H9 (cell line): ENCODE measurements around the gene TMPRSS11A. TPM values are rescaled to one million over a fixed set of nuclear protein-coding genes. Genes with fewer than 3 reads are reported as not detected.

Experiments
- DNase-seq: peaks from one replicate; pipeline ENCODE4 v3.0.0-alpha.2; 2017
- H2AFZ ChIP-seq: one replicate; pipeline ENCODE4 v1.6.1; 2013; ENCODE audit warnings: mild to moderate bottlenecking, low read length, control low read depth, moderate library complexity
- H2AK5ac ChIP-seq: 2 replicates; pipeline ENCODE4 v1.6.1; 2013; ENCODE audit warnings: low read length, control low read depth, mixed read lengths; ENCODE audit not compliant: insufficient read length
- H2BK120ac ChIP-seq: one replicate; pipeline ENCODE4 v1.6.1; 2013; ENCODE audit warnings: low read depth, mild to moderate bottlenecking, low read length, control low read depth, inconsistent platforms; ENCODE audit not compliant: poor library complexity, severe bottlenecking
- H2BK12ac ChIP-seq: 2 replicates; pipeline ENCODE4 v1.6.1; 2013; ENCODE audit warnings: low read length, control low read depth, mixed read lengths, low read depth; ENCODE audit not compliant: insufficient read length
- H2BK15ac ChIP-seq: 2 replicates; pipeline ENCODE4 v1.6.1; 2013; ENCODE audit warnings: low read depth, low read length, control low read depth
- H2BK20ac ChIP-seq: one replicate; pipeline ENCODE4 v1.6.1; 2013; ENCODE audit warnings: low read depth, mild to moderate bottlenecking, low read length, control low read depth, inconsistent platforms; ENCODE audit not compliant: poor library complexity, severe bottlenecking
- H2BK5ac ChIP-seq: 2 replicates; pipeline ENCODE4 v1.6.1; 2013; ENCODE audit warnings: low read length, control low read depth, mixed read lengths; ENCODE audit not compliant: insufficient read length
- H3K14ac ChIP-seq: 2 replicates; pipeline ENCODE4 v1.6.1; 2013; ENCODE audit warnings: low read length, control low read depth; ENCODE audit not compliant: insufficient read depth
- H3K18ac ChIP-seq: 2 replicates; pipeline ENCODE4 v1.6.1; 2013; ENCODE audit warnings: low read depth, mild to moderate bottlenecking, mixed read lengths, low read length, control low read depth; ENCODE audit not compliant: insufficient read length
- H3K23ac ChIP-seq: 2 replicates; pipeline ENCODE4 v1.6.1; 2013; ENCODE audit warnings: low read length, control low read depth, mixed read lengths, low read depth; ENCODE audit not compliant: insufficient read length
- H3K23me2 ChIP-seq: 2 replicates; pipeline ENCODE4 v1.6.1; 2013; ENCODE audit warnings: low read depth, mild to moderate bottlenecking, mixed read lengths, low read length, control low read depth; ENCODE audit not compliant: insufficient read length, poor library complexity, severe bottlenecking
- H3K27ac ChIP-seq: 2 replicates; pipeline ENCODE4 v1.5.1; 2013; ENCODE audit warnings: low read length, control low read depth, mixed read lengths, low read depth; ENCODE audit not compliant: insufficient read length
- H3K27me3 ChIP-seq: 2 replicates; pipeline ENCODE4 v1.6.1; 2013; ENCODE audit warnings: low read length, control low read depth, inconsistent platforms; ENCODE audit not compliant: insufficient read depth
- H3K4ac ChIP-seq: 2 replicates; pipeline ENCODE4 v1.6.1; 2013; ENCODE audit warnings: low read depth, mild to moderate bottlenecking, control low read depth, inconsistent platforms, low read length, moderate library complexity
- H3K4me1 ChIP-seq: 2 replicates; pipeline ENCODE4 v1.6.1; 2013; ENCODE audit warnings: low read length, control low read depth, inconsistent platforms; ENCODE audit not compliant: insufficient read depth
- H3K4me2 ChIP-seq: 2 replicates; pipeline ENCODE4 v1.6.1; 2013; ENCODE audit warnings: low read length, control low read depth, mixed read lengths; ENCODE audit not compliant: insufficient read length, insufficient read depth
- H3K56ac ChIP-seq: 2 replicates; pipeline ENCODE4 v1.6.1; 2013; ENCODE audit warnings: low read depth, mild to moderate bottlenecking, mixed read lengths, low read length, control low read depth; ENCODE audit not compliant: insufficient read length
- H3K79me1 ChIP-seq: 2 replicates; pipeline ENCODE4 v1.6.1; 2013; ENCODE audit warnings: low read depth, mild to moderate bottlenecking, moderate library complexity, low read length, control low read depth, inconsistent platforms; ENCODE audit not compliant: insufficient read depth, poor library complexity, severe bottlenecking
- H3K79me2 ChIP-seq: 2 replicates; pipeline ENCODE4 v1.6.1; 2013; ENCODE audit warnings: low read length, control low read depth, inconsistent platforms; ENCODE audit not compliant: insufficient read depth
- H3K9ac ChIP-seq: 2 replicates; pipeline ENCODE4 v1.6.1; 2013; ENCODE audit warnings: low read length, control low read depth, mixed read lengths; ENCODE audit not compliant: insufficient read length; ENCODE audit errors: extremely low read depth
- H3K9me3 ChIP-seq: one replicate; pipeline ENCODE4 v1.6.1; 2013; ENCODE audit warnings: low read depth, low read length, inconsistent platforms; ENCODE audit not compliant: control insufficient read depth
- H3T11ph ChIP-seq: one replicate; pipeline ENCODE4 v1.6.1; 2013; ENCODE audit warnings: mild to moderate bottlenecking, low read length, control low read depth, inconsistent platforms
- H4K20me1 ChIP-seq: one replicate; pipeline ENCODE4 v1.6.1; 2013; ENCODE audit not compliant: control insufficient read depth, insufficient read length, insufficient read depth
- H4K5ac ChIP-seq: 2 replicates; pipeline ENCODE4 v1.6.1; 2013; ENCODE audit warnings: low read depth, mild to moderate bottlenecking, mixed read lengths, low read length, control low read depth; ENCODE audit not compliant: insufficient read length
- H4K8ac ChIP-seq: replicated peaks from 2 replicates; pipeline ENCODE4 v1.6.1; 2013; ENCODE audit warnings: low read length, control low read depth, mixed read lengths, low read depth; ENCODE audit not compliant: insufficient read length
- H4K91ac ChIP-seq: 2 replicates; pipeline ENCODE4 v1.6.1; 2013; ENCODE audit warnings: low read depth, mild to moderate bottlenecking, moderate library complexity, mixed read lengths, low read length, control low read depth; ENCODE audit not compliant: insufficient read length
- H3K27ac Mint-ChIP-seq, 3 experiments: 2 replicates in 2 of 3; 3 replicates in 1 of 3; pipeline ENCODE4 v1.8.0; 2020 to 2021; ENCODE audit warnings: mixed read lengths in 3 of 3, mild to moderate bottlenecking in 1 of 3, moderate library complexity in 1 of 3
- H3K27me3 Mint-ChIP-seq: 2 replicates; pipeline ENCODE4 v1.8.0; 2021; ENCODE audit warnings: low read depth, mild to moderate bottlenecking, moderate library complexity, mixed read lengths
- H3K36me3 Mint-ChIP-seq, 3 experiments: 2 replicates in 2 of 3; 3 replicates in 1 of 3; pipeline ENCODE4 v1.8.0; 2020 to 2021; ENCODE audit warnings: low read depth in 3 of 3, mixed read lengths in 3 of 3; ENCODE audit not compliant: insufficient read depth in 1 of 3
- H3K4me1 Mint-ChIP-seq, 2 experiments: 2 replicates each; pipeline ENCODE4 v1.8.0; 2020; ENCODE audit warnings: mixed read lengths in 2 of 2
- H3K4me3 Mint-ChIP-seq, 2 experiments: 2 replicates in 1 of 2; 3 replicates in 1 of 2; pipeline ENCODE4 v1.8.0; 2020 to 2021; ENCODE audit warnings: mild to moderate bottlenecking in 2 of 2, mixed read lengths in 2 of 2, moderate library complexity in 1 of 2
- H3K9me3 Mint-ChIP-seq, 2 experiments: 2 replicates in 1 of 2; 3 replicates in 1 of 2; pipeline ENCODE4 v1.8.0; 2020; ENCODE audit warnings: mild to moderate bottlenecking in 2 of 2, mixed read lengths in 2 of 2, moderate library complexity in 1 of 2
- CTCF ChIP-seq: fragments of 200-600 bp; sonication (generic); conservative IDR thresholded peaks from 3 replicates; pipeline ENCODE4 v1.8.0; 2021; ENCODE audit warnings: antibody characterized with exemption, mild to moderate bottlenecking
- WGBS: extraction: QIAGEN DNeasy Blood & Tissue Kit; methylation state at CpG from one replicate; pipeline ENCODE4 v1.1.7; 2013; ENCODE audit warnings: missing lambda C conversion rate, low lambda C conversion rate, mixed read lengths; ENCODE audit not compliant: insufficient read length; ENCODE audit errors: extremely low coverage; 5-methylcytosine and 5-hydroxymethylcytosine counted together
- total RNA-seq: library from RNA; stranded (reverse); gene quantifications from 2 replicates; pipeline ENCODE4 v1.2.1, GENCODE V29; 2021

TMPRSS11A gene
- total RNA-seq, 1 experiment from 2014 or later: not detected

GRCh38 chr4:67933755-67934154 is 29.5 kb downstream of the TMPRSS11A start:
- Histone ChIP-seq H3T11ph (no peak overlapping the region), H3K14ac (no peak overlapping the region), H2BK15ac (no peak overlapping the region), H2BK20ac (no peak overlapping the region), H3K27me3 (no peaks in the 10 kb centered on the region), H4K91ac (no peak overlapping the region), H3K4me2 (no peak overlapping the region), H3K56ac (no peak overlapping the region), H3K27ac (no peak overlapping the region), H2AK5ac (no peak overlapping the region), H4K5ac (no peak overlapping the region), H2AFZ (no peak overlapping the region), H3K23me2 (no peaks in the 10 kb centered on the region), H3K4me1 (peaks cover 3% of the 10 kb centered on the region), H2BK120ac (no peak overlapping the region), H2BK12ac (no peak overlapping the region), H3K18ac (no peak overlapping the region), H3K4ac (no peak overlapping the region), H3K23ac (no peak overlapping the region), H4K8ac (no peak overlapping the region), H3K9me3 (no peaks in the 10 kb centered on the region), H3K9ac (no peak overlapping the region), H2BK5ac (no peak overlapping the region), H3K79me2 (no peaks in the 10 kb centered on the region), H4K20me1 (no peaks in the 10 kb centered on the region), H3K79me1 (no peaks in the 10 kb centered on the region)
- no peak for DNase-seq
- Mint-ChIP-seq H3K36me3 (no peaks in the 10 kb centered on the region; a peak in 1 of 7 replicates), H3K9me3 (peaks cover 5% of the 10 kb centered on the region in 2 experiments; a peak in 3 of 5 replicates), H3K27ac (no peak overlapping the region), H3K4me1 (peaks cover 6 to 10% of the 10 kb centered on the region in 2 experiments), H3K4me3 (no peak overlapping the region), H3K27me3 (no peaks in the 10 kb centered on the region)
- WGBS: no CpG with 5 or more reads among the region's 1 CpG
- TF ChIP-seq CTCF: no peak
